GM18858 (cell line): ENCODE data around the gene ARIH2.

Experiments used
- ATAC-seq: cut with Tn5 transposase; IDR thresholded peaks from one replicate; pipeline ENCODE4 v1.9.1; 2021; ENCODE audit not compliant: unreplicated experiment

ARIH2 gene

GRCh38 chr3:48928679-48929078 is 10.0 kb downstream of the ARIH2 start:
- ATAC-seq = no peak

GRCh38 chr3:48929358-48930035 is 10.9 kb downstream of the ARIH2 start:
- ATAC-seq = no peak

DNA sequence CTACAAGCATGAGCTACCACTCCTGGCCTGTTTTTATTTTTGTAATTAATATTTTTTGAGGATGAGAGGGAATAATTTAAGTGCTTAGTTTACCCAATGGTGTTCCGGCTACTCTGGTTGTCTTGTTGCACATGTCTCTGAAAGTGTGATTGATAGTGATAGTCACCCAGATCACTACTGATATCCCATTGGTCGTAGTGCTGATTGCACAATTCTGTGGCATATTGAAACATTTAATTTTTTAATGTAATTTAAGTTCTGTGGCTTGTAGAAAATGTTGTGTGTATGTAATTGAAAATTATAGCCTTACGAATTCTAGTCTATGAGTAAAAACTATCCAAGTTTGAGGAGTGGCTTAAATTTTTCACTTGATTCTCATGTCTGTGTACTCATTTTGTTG is 11.9 kb downstream of the ARIH2 start:
- no peak for ATAC-seq

DNA sequence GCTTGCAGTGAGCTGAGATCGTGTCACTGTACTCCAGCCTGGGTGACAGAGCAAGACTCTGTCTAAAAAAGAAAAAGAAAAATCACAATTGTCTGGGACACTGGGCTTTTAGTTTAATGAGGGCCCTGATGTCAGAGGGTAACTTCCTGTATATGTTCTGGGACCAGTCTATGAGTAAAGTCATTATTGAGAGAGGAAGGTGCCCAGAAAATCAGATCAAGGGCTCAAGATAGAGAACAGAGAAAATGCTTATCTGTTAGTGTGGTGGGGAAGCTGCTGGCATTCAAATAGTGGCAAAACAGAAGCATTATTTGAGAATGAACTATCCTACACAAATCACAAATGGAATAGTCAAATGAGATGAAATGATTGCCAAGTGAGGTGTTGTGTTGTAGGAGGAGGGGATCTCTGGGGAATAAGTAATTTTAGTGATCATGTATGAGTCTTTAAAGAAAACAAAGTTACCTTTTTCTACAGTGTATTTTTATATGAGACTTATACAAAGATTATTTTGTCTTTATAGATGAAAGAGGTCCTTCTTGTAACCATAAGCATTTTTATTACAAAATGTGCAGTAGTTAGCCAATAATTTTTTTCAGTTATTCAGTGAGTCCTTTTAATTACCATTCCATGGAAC is 13.4 kb downstream of the ARIH2 start:
- ATAC-seq = no peak

- no peak for ATAC-seq
Observed at GRCh38 chr3:48934333-48934991, 15.8 kb downstream of the ARIH2 start.

GRCh38 chr3:48935530-48935929 is 16.9 kb downstream of the ARIH2 start:
- ATAC-seq = no peak

- ATAC-seq = no peak
Observed at GRCh38 chr3:48938156-48938555, 19.5 kb downstream of the ARIH2 start.

DNA sequence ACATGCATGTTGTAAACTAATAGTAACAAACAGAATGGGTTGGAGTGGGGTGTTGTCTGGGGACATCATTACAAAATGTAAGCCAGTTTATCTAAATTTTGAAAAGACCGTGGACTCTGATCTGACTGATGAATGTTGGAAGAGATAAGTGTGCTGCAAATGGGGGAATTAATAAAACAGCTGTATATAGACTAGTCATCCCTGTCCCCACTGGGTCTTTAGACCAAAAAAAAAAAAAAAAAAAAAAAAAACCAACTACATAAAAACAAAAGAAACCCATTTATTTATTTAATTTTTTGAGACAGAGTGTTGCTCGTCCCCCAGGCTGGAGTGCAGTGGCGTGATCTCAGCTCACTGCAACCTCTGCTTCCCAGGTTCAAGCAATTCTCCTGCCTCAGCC is 20.0 kb downstream of the ARIH2 start:
- no peak for ATAC-seq

- no peak for ATAC-seq
Observed at GRCh38 chr3:48945432-48945831, 26.8 kb downstream of the ARIH2 start.

- ATAC-seq = no peak
Observed at GRCh38 chr3:48945891-48946549, 27.4 kb downstream of the ARIH2 start.

GRCh38 chr3:48949376-48949717 is 30.7 kb downstream of the ARIH2 start:
- no peak for ATAC-seq

GRCh38 chr3:48950051-48950450 is 31.4 kb downstream of the ARIH2 start:
- ATAC-seq = no peak

- no peak for ATAC-seq
Observed at GRCh38 chr3:48951764-48952163, 33.1 kb downstream of the ARIH2 start.

DNA sequence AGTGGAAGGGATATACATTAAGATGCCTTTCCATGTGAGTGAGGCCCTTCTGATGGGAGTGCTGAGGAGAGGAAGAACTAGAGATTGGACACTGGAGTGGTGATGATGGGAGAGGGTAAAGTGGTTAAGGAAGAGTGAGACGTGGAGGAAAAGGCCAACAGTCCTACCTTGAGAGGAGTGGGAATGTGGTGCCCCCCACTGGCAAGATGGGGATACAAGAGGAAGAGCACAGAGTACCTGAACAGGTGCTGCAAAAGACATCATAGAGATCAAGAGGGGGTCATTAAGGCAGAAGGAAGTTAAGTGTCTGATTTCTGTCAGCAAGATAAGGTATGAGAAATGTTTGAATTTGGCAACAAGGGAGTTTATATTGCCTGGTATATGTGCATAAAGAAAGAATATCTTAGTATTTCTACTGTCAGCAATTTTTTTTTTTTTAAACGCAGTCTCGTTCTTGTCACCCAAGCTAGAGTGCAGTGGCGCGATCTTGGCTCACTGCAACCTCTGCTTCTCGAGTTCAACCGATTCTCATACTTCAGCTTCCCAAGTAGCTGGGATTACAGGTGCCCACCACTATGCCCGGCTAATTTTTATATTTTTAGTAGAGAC is 34.0 kb downstream of the ARIH2 start:
- ATAC-seq = no peak

DNA sequence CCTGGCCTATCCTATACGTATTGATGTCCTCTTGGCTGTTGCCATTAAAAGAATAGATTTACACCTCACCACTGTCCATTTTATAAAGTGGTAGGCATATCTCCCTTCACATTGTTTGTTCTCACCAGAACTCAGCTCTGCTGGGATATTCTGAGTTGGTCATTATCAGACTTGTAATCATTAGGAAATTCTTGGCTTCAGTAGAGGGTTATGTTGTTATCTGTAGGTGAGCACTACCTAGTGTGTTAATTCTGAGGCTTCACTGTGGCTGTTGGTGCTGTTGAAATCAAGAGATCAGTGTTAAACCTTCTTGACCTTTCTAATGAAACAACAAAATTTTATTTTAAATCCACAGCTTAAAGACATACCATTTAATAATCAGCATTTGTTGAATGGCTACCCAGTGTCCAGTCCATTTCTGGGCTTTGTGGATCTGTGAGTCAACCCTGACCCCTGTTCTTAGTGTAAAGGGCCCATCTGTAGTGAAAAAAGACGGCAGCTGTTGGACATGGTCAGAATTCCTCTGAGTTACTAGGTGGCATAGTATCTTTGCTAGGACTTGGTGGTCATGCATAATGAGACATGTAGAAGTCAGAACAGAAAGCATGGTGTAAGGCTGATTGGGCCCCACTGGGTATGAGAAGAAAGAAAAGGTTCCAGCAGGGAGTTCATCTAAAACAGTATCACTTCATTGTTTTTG is 38.5 kb downstream of the ARIH2 start:
- ATAC-seq = no peak

DNA sequence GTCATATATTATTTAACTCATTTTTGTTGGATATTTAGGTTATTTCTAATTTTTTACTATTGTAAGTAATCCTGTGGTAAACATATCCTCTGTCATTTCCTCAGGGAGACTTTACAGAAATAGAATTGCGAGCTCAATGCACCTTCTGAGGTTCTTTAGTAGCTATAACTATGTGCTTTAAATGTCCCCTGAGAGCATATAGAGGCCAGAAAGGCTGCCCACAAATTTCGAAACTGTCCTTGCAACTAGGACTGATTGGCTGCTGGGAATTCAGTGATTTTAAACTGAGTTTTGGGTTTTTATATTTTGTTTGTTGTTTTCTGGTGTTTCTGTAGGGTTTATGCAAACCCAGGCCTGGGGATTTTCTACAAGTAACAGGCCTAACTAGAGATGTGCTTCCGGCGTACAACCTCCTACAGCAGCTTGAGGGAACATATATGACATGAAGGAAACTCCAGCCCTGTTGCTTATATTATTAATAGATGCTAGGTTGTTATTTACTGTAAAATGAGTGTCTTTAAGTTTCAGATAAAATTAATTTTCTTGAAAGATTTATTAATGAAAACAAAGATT is 42.3 kb downstream of the ARIH2 start:
- no peak for ATAC-seq

DNA sequence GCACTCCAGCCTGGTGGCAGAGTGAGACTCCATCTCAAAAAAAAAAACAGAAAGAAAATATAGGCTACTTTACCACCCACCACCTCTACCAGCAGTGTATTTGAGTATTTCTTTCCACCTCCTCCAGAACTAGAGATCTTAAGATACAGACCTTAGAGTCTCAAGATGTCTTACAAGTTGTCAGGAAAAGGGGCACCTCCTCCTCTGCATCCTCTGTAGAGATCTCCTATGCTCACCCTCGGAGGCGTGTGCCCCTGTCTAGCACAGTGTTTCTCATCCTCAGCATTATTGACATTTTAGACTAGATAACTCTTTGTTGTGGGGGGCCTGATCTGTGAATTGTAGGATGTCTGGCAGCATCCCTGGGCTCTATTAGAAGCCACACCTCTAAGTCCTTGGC is 43.7 kb downstream of the ARIH2 start:
- ATAC-seq = no peak

DNA sequence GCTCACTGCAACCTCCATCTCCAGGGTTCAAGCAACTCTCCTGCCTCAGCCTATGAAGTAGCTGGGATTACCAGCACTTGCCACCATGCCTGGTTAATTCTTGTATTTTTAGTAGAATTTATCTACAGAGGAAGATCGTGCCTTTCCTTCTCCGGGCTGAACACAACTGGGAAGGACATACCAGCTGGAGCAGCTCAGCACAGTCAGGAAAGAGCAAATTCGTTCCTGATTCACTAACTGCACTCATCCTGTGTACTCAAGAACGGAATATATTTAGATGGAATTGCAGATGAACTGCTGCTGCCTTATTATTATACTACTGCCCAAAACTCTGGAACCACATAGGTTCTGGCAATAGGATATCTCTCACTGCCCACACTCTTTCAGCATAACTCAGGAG is 44.3 kb downstream of the ARIH2 start:
- no peak for ATAC-seq

GRCh38 chr3:48963591-48963990 is 44.9 kb downstream of the ARIH2 start:
- ATAC-seq = no peak

DNA sequence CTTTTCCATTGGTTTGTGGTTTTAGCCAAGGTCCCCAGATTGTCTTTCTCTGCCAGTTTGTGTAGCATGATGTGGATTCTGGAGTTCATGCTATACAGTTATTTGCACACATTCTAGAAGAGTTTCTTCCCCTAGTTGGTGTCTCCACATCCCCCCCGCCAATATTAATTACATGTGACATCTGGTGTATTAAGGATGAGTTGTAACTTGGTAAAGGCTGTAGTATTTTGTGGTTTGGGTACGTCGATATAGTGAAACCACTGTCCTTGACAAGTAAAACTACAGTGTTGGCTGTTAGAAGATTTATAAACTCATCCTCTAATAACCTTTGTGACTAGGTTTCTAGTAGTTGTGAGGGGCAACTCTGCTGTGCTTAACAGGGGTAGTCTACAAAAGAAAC is 47.7 kb downstream of the ARIH2 start:
- no peak for ATAC-seq
